Pancreas (tissue), 10 donors: ENCODE results near the gene HSBP1. TPM values are rescaled to one million over a fixed set of nuclear protein-coding genes. Genes with fewer than 3 reads are reported as not detected.

Experiments
- ATAC-seq, 4 donors: fragments of 200-7000 bp; cut with Tn5 transposase; one replicate each; pipeline versions ENCODE4 v1.8.0 to v1.9.1; 2020; ENCODE audit warnings: mild to moderate bottlenecking in 4 of 4, moderate library complexity in 4 of 4
- DNase-seq, 6 donors: peaks; one replicate each; pipeline ENCODE4 v3.0.0-alpha.2; 2020
- FAIRE-seq: peaks from 2 replicates; lab custom pipeline; 2012; peaks lifted over from hg19 to GRCh38; lab: Jason Lieb, UNC
- H3K27ac ChIP-seq, 4 donors: fragments of 200-600 bp; sonication (generic); 1 replicate in 3 of 4; 2 replicates in 1 of 4; pipeline versions ENCODE4 v1.5.0 to v1.8.0; 2020
- H3K27me3 ChIP-seq, 4 donors: fragments of 200-600 bp; one replicate each; pipeline ENCODE4 v1.8.0; 2021
- H3K36me3 ChIP-seq, 3 donors: fragments of 200-600 bp; sonication (generic) in 1 of 3; one replicate each; pipeline versions ENCODE4 v1.5.0 to v1.8.0; 2020 to 2021
- H3K4me1 ChIP-seq, 3 donors: fragments of 200-600 bp; one replicate each; pipeline ENCODE4 v1.8.0; 2021
- H3K4me3 ChIP-seq, 4 donors: fragments of 200-600 bp; sonication (generic) in 2 of 4; one replicate each; pipeline versions ENCODE4 v1.5.0 to v1.8.0; 2020 to 2021
- H3K9me3 ChIP-seq, 4 donors: fragments of 200-600 bp; one replicate each; pipeline ENCODE4 v1.8.0; 2021
- CTCF ChIP-seq, 4 donors: fragments of 200-600 bp; sonication (generic) in 3 of 4; IDR thresholded peaks; one replicate each; pipeline versions ENCODE4 v1.5.0 to v1.8.0; 2021; ENCODE audit warnings: antibody characterized with exemption in 4 of 4
- WGBS, 2 donors: extraction: QIAGEN DNeasy Blood & Tissue Kit; methylation state at CpG; one replicate each; pipeline ENCODE4 v1.1.7; 2013; 5-methylcytosine and 5-hydroxymethylcytosine counted together
- intact Hi-C, 3 donors: fragments of 100-400 bp; cut with DNase I; formaldehyde crosslinking; loops; one replicate each; pipeline versions ENCODE4 v1.11.1 to v1.14.2; 2022
- polyA plus RNA-seq, 2 donors: library from polyadenylated mRNA; stranded (reverse); fragments of 200-250 nt; gene quantifications; one replicate each; pipeline ENCODE4 v1.2.3, GENCODE V29; 2013
- total RNA-seq, 6 donors: library from RNA; stranded (reverse); fragmentation: NEBNext Ultra II Directional in 4 of 6; extraction: Animal tissue kit (Norgen Biotek cat#: 25700) in 4 of 6; gene quantifications; one replicate each; pipeline versions ENCODE4 v1.2.1 to v1.2.4, GENCODE V29; 2021 to 2023
- donor health status: healthy with polysubstance abuse.
- donor health status: DM: no; HTN: no; CAD: no; lungs with moderate emphysema.
- donor health status: DM: no; HTN: no; CAD: no.
- donor health status: control.
- donor health status: control.
- donor health status: Bipolar disorder and iron deficiency.
- donor health status: DM: yes; HTN: yes; CAD: no.
- donor health status: DM: no; HTN: no; CAD: no.
- donor health status: DM: no; HTN: no; CAD: no.
- donor health status: DM: yes; HTN: yes; CAD: no.

HSBP1 gene
- total and polyA plus RNA-seq, 8 donors = 16.3 to 53.7 (median 30.6) TPM

GRCh38 chr16:83833921-83834320 is 26.1 kb downstream of the HSBP1 start:
- Histone ChIP-seq H3K36me3 (no peaks in the 10 kb centered on the region), H3K27me3 (peaks cover 0 to 3% (median 0%) of the 10 kb centered on the region in 4 donors), H3K4me1 (no peaks in the 10 kb centered on the region), H3K27ac (no peak overlapping the region), H3K9me3 (no peaks in the 10 kb centered on the region), H3K4me3 (no peak overlapping the region)
- ATAC-seq (no peak), FAIRE-seq (no peak), DNase-seq (no peak)
- intact Hi-C loops = no loop called here
- no peak for TF ChIP-seq CTCF (IDR thresholded peaks at IDR 0.05)
- WGBS, 2 donors = 80 to 87% methylated on average over 2 of the region's 2 CpGs

GRCh38 chr16:83835586-83836566 is 28.1 kb downstream of the HSBP1 start:
- Histone ChIP-seq H3K9me3 (no peaks in the 10 kb centered on the region), H3K4me3 (no peak overlapping the region), H3K27me3 (peaks cover 0 to 3% (median 0%) of the 10 kb centered on the region in 4 donors), H3K4me1 (no peaks in the 10 kb centered on the region), H3K36me3 (no peaks in the 10 kb centered on the region), H3K27ac (no peak overlapping the region)
- ATAC-seq (no peak), FAIRE-seq (no peak), DNase-seq (no peak)
- no peak for TF ChIP-seq CTCF (IDR thresholded peaks at IDR 0.05)
- 70 to 73% methylated on average over 10 of the region's 10 CpGs for WGBS, 2 donors
- intact Hi-C loops = no loop called here

- no peak for FAIRE-seq
- H3K27ac ChIP-seq = no peak overlapping the region
- TF ChIP-seq CTCF (IDR thresholded peaks at IDR 0.05) = no peak
- DNase-seq = no peak
- no peaks in the 10 kb centered on the region for H3K9me3 ChIP-seq
- no peak for ATAC-seq
- H3K4me3 ChIP-seq = no peak overlapping the region
- H3K4me1 ChIP-seq = no peaks in the 10 kb centered on the region
- peaks cover 0 to 3% (median 0%) of the 10 kb centered on the region in 4 donors for H3K27me3 ChIP-seq
- WGBS, 2 donors = 76 to 80% methylated on average over 4 of the region's 4 CpGs
- no peaks in the 10 kb centered on the region for H3K36me3 ChIP-seq
- intact Hi-C loops = no loop called here
Measured at GRCh38 chr16:83837566-83837965, 29.8 kb downstream of the HSBP1 start.

GRCh38 chr16:83838151-83838550 is 30.4 kb downstream of the HSBP1 start:
- intact Hi-C loops = no loop called here

More at GRCh38 chr16:83838151-83838550, 30.4 kb downstream of the HSBP1 start:
- no peak overlapping the region for H3K4me3 ChIP-seq
- 56 to 59% methylated on average over 4 of the region's 4 CpGs for WGBS, 2 donors
- no peaks in the 10 kb centered on the region for H3K36me3 ChIP-seq
- H3K27ac ChIP-seq = no peak overlapping the region
- TF ChIP-seq CTCF (IDR thresholded peaks at IDR 0.05) = no peak
- H3K9me3 ChIP-seq = no peaks in the 10 kb centered on the region
- ATAC-seq (no peak), DNase-seq (no peak), FAIRE-seq (no peak)
- H3K27me3 ChIP-seq = peaks cover 0 to 3% (median 0%) of the 10 kb centered on the region in 4 donors
- no peaks in the 10 kb centered on the region for H3K4me1 ChIP-seq
